Measurements from ENCODE around the gene MEGF11. TPM values are rescaled to one million over a fixed set of nuclear protein-coding genes. Genes with fewer than 3 reads are reported as not detected.

The MEGF11 gene
- total RNA-seq, 1 experiment from 2014 or later: 2.3 TPM

GRCh38 chr15:66053991-66054390, 199.6 kb downstream of the MEGF11 start:
- RAD21 ChIA-PET (ENCODE audit: low non-redundant PET in 1 of 2, low total read pairs in 2 of 2, uncharacterized antibody in 2 of 2, unreplicated experiment in 2 of 2): no interaction called here
- ATAC-seq (no peak), DNase-seq (ENCODE audit: low read depth, low spot score) (no peak)
- Histone ChIP-seq H3K27me3 (ENCODE audit: insufficient read depth, low read length) (no peaks in the 10 kb centered on the region), H3K4me2 (ENCODE audit: low read length) (no peak overlapping the region), H3K27ac (ENCODE audit: low read depth, low read length) (no peak overlapping the region), H3K79me2 (ENCODE audit: insufficient read depth, low read length) (no peaks in the 10 kb centered on the region), H3K9me2 (ENCODE audit: insufficient read depth) (no peaks in the 10 kb centered on the region), H2AFZ (ENCODE audit: low read depth, low read length, poor library complexity, severe bottlenecking) (no peak overlapping the region), H3K36me3 (ENCODE audit: control insufficient read depth in 1 of 2, insufficient read depth in 2 of 2, low read length in 2 of 2) (no peaks in the 10 kb centered on the region), H3K4me1 (ENCODE audit: control insufficient read depth in 1 of 2, insufficient read depth in 2 of 2, low read length in 2 of 2) (no peaks in the 10 kb centered on the region), H3K4me3 (replicated peaks in 1 of 2; ENCODE audit: low read depth in 1 of 2, low read length in 2 of 2) (no peak overlapping the region), H3K9me3 (ENCODE audit: control insufficient read depth in 1 of 2, insufficient read depth in 1 of 2, low read depth in 1 of 2, low read length in 2 of 2) (no peaks in the 10 kb centered on the region), H3K9ac (ENCODE audit: low read length) (no peak overlapping the region), H4K20me1 (ENCODE audit: insufficient read depth) (no peaks in the 10 kb centered on the region)
- BruUV-seq (replicated peaks): no TSS peak
- intact Hi-C loops (cut with micrococcal nuclease): no loop called here
- CTCF ChIA-PET: no interaction called here
- TF ChIP-seq ZFX (IDR thresholded peaks at IDR 0.05) (no peak), CEBPB (IDR thresholded peaks at IDR 0.05; ENCODE audit: low read depth) (no peak), SRF (IDR thresholded peaks at IDR 0.05; ENCODE audit: low read depth) (no peak), FOSL1 (IDR thresholded peaks at IDR 0.05; ENCODE audit: low read depth) (no peak), CBX3 (IDR thresholded peaks at IDR 0.05; ENCODE audit: low read depth) (no peak), SIN3A (IDR thresholded peaks at IDR 0.05; ENCODE audit: low read depth) (no peak), POLR2A (IDR thresholded peaks at IDR 0.05; ENCODE audit: borderline replicate concordance, extremely low read depth, insufficient read depth, insufficient read length) (no peak), POLR2AphosphoS5 (IDR thresholded peaks at IDR 0.05; ENCODE audit: low read depth, low read length) (no peak), REST (IDR thresholded peaks at IDR 0.05; ENCODE audit: low read depth) (no peak), SP1 (IDR thresholded peaks at IDR 0.05; ENCODE audit: low read depth) (no peak)
- TF ChIP-seq, protein P1, sequence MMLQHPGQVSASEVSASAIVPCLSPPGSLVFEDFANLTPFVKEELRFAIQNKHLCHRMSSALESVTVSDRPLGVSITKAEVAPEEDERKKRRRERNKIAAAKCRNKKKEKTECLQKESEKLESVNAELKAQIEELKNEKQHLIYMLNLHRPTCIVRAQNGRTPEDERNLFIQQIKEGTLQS (IDR thresholded peaks at IDR 0.05): no peak
- TF ChIP-seq, protein P2, sequence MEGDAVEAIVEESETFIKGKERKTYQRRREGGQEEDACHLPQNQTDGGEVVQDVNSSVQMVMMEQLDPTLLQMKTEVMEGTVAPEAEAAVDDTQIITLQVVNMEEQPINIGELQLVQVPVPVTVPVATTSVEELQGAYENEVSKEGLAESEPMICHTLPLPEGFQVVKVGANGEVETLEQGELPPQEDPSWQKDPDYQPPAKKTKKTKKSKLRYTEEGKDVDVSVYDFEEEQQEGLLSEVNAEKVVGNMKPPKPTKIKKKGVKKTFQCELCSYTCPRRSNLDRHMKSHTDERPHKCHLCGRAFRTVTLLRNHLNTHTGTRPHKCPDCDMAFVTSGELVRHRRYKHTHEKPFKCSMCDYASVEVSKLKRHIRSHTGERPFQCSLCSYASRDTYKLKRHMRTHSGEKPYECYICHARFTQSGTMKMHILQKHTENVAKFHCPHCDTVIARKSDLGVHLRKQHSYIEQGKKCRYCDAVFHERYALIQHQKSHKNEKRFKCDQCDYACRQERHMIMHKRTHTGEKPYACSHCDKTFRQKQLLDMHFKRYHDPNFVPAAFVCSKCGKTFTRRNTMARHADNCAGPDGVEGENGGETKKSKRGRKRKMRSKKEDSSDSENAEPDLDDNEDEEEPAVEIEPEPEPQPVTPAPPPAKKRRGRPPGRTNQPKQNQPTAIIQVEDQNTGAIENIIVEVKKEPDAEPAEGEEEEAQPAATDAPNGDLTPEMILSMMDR (IDR thresholded peaks at IDR 0.05 in 2 of 3, conservative IDR thresholded peaks at IDR 0.05 in 1 of 3; ENCODE audit: borderline replicate concordance in 1 of 3, insufficient read depth in 1 of 3, low read depth in 2 of 3, low read length in 2 of 3): no peak
- TF ChIP-seq, protein P3, sequence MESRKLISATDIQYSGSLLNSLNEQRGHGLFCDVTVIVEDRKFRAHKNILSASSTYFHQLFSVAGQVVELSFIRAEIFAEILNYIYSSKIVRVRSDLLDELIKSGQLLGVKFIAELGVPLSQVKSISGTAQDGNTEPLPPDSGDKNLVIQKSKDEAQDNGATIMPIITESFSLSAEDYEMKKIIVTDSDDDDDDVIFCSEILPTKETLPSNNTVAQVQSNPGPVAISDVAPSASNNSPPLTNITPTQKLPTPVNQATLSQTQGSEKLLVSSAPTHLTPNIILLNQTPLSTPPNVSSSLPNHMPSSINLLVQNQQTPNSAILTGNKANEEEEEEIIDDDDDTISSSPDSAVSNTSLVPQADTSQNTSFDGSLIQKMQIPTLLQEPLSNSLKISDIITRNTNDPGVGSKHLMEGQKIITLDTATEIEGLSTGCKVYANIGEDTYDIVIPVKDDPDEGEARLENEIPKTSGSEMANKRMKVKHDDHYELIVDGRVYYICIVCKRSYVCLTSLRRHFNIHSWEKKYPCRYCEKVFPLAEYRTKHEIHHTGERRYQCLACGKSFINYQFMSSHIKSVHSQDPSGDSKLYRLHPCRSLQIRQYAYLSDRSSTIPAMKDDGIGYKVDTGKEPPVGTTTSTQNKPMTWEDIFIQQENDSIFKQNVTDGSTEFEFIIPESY (IDR thresholded peaks at IDR 0.05; ENCODE audit: extremely low read depth, insufficient replicate concordance, low read length): no peak
- POLR2A ChIA-PET: no interaction called here
